Nephron progenitor cell (in vitro differentiated cells): ENCODE results near the gene ARHGEF37.
"Not testable (repeated sequence)": the region's sequence is repeated elsewhere in the genome, so short reads cannot be mapped to it uniquely, and the experiment has no call there.

Experiments
- DNase-seq: peaks from one replicate; pipeline ENCODE4 v3.0.0; 2021
- H3K27ac Mint-ChIP-seq: 2 replicates; pipeline ENCODE4 v1.8.0; 2021; ENCODE audit warnings: mild to moderate bottlenecking, moderate library complexity, mixed read lengths
- H3K27me3 Mint-ChIP-seq: 2 replicates; pipeline ENCODE4 v1.8.0; 2021; ENCODE audit warnings: mild to moderate bottlenecking, low read depth, mixed read lengths; ENCODE audit not compliant: poor library complexity
- H3K36me3 Mint-ChIP-seq: 2 replicates; pipeline ENCODE4 v1.8.0; 2021; ENCODE audit warnings: low read depth, mixed read lengths
- H3K4me1 Mint-ChIP-seq: 2 replicates; pipeline ENCODE4 v1.8.0; 2021; ENCODE audit warnings: mixed read lengths
- H3K4me3 Mint-ChIP-seq: 2 replicates; pipeline ENCODE4 v1.8.0; 2021; ENCODE audit warnings: mild to moderate bottlenecking, moderate library complexity, mixed read lengths
- H3K9me3 Mint-ChIP-seq: 2 replicates; pipeline ENCODE4 v1.8.0; 2021; ENCODE audit warnings: mild to moderate bottlenecking, moderate library complexity, mixed read lengths
- TF ChIP-seq, protein P1 (sequence below): fragments of 200-600 bp; sonication (generic); IDR thresholded peaks from 2 replicates; pipeline ENCODE4 v1.5.0; 2021; ENCODE audit warnings: antibody characterized with exemption

ARHGEF37 gene

DNA sequence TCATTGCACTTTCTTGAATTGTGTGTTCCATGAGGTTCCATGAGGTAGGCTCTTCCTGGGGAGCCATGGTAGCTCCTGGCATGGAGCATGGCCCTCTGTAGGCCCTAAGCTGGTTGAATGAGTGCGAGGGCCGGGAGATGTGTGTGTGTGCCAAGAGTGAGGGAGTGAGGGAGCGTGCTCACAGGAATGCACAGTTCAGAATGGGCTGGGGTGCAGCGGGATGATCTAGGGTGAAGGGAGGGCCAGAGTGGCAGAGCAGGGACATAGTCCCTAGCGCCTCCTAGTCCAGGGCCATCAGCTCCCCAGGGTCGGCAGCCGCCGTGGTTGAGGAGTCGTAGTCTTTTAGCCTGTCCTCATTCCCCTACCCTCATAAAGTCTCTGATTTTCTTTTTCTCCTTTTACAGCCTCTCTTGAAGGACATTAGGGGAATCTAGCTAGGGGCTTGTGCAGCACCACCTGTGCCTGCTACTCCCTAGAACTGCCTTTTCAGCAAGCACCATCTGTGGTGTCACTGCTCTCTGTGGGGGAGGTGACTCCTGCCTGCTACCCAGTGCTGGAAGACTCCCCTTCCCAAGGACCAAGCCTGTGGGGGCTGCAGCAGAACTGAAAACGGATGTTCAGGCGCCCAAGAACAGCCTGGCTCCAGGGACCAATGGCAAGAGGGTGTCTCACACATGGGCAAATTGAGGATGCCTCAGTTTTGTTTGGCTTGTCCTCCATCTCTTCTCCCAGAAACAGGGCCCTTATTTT is 83.5 kb downstream of the ARHGEF37 start:
- TF ChIP-seq, protein P1, sequence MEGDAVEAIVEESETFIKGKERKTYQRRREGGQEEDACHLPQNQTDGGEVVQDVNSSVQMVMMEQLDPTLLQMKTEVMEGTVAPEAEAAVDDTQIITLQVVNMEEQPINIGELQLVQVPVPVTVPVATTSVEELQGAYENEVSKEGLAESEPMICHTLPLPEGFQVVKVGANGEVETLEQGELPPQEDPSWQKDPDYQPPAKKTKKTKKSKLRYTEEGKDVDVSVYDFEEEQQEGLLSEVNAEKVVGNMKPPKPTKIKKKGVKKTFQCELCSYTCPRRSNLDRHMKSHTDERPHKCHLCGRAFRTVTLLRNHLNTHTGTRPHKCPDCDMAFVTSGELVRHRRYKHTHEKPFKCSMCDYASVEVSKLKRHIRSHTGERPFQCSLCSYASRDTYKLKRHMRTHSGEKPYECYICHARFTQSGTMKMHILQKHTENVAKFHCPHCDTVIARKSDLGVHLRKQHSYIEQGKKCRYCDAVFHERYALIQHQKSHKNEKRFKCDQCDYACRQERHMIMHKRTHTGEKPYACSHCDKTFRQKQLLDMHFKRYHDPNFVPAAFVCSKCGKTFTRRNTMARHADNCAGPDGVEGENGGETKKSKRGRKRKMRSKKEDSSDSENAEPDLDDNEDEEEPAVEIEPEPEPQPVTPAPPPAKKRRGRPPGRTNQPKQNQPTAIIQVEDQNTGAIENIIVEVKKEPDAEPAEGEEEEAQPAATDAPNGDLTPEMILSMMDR, result no peak
- H3K9me3 Mint-ChIP-seq, result peaks cover 23% of the 10 kb centered on the region
- no peak overlapping the region for H3K27ac Mint-ChIP-seq
- DNase-seq, result no peak
- H3K4me1 Mint-ChIP-seq, result peaks cover 21% of the 10 kb centered on the region
- H3K27me3 Mint-ChIP-seq, result peaks cover 5% of the 10 kb centered on the region
- no peak overlapping the region for H3K4me3 Mint-ChIP-seq
- peaks cover 5% of the 10 kb centered on the region for H3K36me3 Mint-ChIP-seq

DNA sequence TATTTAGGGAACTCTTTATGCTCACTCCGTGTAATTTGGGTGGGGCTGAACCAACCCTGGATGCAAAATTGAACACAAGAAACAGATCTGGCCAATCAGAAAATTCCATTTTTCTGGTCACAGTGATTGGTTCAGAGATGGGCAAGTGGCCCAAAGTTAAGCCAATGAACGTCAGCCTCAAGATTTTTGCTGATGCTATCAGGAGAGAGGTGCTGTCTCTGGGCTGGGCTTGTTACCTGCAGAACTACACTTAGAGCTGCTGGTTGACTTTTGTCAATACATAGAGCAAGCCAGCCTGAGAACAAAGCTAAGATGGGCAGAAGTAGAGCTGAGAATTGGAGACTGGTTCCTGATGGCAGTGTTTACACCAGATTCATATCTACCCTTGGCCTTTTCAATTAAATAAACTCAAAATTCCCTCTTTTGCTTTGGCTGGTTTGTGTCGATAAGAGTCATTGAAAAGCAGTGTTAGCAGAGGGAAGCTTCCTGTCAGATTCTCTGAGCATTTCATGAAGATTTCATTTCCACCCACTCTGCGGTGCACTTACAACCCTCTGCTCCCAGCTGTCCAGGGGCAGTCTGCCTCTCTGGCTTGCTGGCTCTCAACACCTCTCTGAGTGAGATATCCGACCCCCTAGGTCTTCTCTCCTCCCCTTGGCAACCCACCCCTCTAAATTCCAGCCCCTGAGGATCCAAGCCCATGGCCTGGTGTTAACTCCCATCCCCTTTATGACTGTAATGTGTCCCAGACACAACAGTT is 84.3 kb downstream of the ARHGEF37 start:
- no peak for DNase-seq
- Mint-ChIP-seq H3K36me3 (peaks cover 5% of the 10 kb centered on the region), H3K27me3 (peaks cover 5% of the 10 kb centered on the region), H3K4me3 (no peak overlapping the region), H3K4me1 (peaks cover 21% of the 10 kb centered on the region), H3K9me3 (peaks cover 23% of the 10 kb centered on the region), H3K27ac (no peak overlapping the region)
- TF ChIP-seq, protein P1, result no peak

DNA sequence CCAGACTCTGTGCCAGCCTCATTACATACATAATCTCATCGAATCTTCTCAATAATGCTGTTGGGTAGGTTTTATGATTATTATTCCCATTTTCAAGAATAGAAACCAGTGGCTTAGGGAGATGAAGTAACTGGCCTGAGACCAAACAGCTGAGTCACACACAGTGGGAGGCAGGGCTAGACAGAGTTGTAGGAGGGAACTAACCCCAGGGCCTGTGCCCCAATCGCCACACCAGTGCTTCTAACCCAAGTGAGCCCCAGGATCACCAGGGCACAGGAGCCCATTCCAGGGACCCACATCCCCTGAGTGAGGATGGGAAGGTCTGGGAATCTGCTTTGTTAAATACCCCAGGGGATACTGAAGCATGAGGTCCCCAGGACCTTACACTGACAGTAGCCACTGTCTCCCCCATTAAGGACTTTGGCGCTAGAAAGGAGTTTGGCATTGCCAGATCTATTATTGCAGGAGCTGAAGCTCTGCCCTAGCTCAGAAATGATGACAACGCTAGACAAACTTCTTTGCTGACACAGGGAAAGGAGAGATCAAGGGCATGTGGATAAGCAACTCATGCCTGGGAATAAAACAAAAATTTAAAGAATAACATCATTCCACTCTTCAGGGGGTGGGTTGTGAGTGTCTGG is 85.0 kb downstream of the ARHGEF37 start:
- TF ChIP-seq, protein P1, result no peak
- no peak for DNase-seq
- peaks cover 5% of the 10 kb centered on the region for H3K27me3 Mint-ChIP-seq
- H3K9me3 Mint-ChIP-seq, result peaks cover 26% of the 10 kb centered on the region
- H3K27ac Mint-ChIP-seq, result no peak overlapping the region
- no peak overlapping the region for H3K4me3 Mint-ChIP-seq
- H3K4me1 Mint-ChIP-seq, result peaks cover 21% of the 10 kb centered on the region
- H3K36me3 Mint-ChIP-seq, result peaks cover 5% of the 10 kb centered on the region

DNA sequence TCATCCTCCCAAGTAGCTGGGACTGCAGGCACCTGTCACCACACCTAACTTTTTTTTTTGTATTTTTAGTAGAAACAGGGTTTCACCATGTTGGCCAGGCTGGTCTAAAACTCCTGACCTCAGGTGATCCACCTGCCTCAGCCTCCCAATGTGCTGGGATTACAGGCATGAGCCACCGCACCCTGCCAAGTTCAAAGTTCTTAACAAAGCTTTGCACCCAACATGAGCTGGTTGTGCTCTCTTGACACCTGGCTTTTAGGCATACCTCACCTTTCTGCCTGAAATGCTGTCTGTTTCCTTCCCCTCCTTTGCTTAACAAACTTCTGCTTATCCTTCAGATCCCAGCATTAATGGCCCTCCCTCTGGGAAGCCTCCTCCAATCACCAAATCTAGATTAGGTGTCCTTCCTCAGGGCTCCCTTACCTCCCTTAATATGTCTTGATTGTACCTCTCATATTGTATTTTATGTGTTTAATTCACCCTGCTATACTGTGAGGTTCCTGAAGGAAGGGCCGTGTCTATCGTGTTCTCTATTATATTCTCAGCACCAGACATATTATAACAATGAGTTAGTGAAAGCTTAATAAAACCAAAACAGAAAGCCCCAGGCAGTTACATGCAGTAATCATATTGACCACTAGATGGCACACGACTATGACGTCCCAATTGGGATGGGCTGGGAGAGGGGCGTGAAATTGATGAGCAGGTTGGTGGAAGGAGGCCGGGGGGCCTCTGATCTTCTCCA is 86.0 kb downstream of the ARHGEF37 start:
- peak; percentile 30 for DNase-seq
- Mint-ChIP-seq H3K4me3 (no peak overlapping the region), H3K27ac (no peak overlapping the region), H3K36me3 (peaks cover 13% of the 10 kb centered on the region), H3K9me3 (peaks cover 35% of the 10 kb centered on the region), H3K27me3 (peaks cover 12% of the 10 kb centered on the region), H3K4me1 (peaks cover 21% of the 10 kb centered on the region)
- TF ChIP-seq, protein P1, result peak; percentile 62

DNA sequence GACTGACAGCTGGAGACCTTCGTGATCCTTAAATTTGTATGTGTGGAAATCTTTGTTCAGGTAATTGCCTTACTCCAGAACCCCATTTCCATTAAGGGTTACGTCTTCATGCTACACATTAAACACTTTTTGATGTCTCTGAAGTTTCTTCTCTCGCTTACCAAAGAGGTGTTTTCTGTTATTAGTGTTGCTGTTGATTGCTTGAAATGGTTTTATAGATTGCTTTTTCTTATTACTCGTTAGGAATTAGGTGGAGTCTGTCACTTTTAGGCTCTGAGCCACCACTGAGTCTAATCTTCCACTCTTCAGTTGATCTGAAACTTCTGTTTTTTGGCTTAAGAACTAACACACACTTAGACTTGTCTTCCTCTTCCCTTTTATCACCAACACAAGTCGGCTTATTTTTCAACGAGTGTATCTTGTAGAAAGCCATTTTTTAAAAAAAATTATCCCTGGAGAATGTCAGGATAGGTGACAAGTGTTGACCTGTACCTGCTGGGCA is 86.6 kb downstream of the ARHGEF37 start:
- H3K36me3 Mint-ChIP-seq, result peaks cover 13% of the 10 kb centered on the region
- peaks cover 12% of the 10 kb centered on the region for H3K27me3 Mint-ChIP-seq
- peaks cover 21% of the 10 kb centered on the region for H3K4me1 Mint-ChIP-seq
- H3K9me3 Mint-ChIP-seq, result peaks cover 40% of the 10 kb centered on the region
- TF ChIP-seq, protein P1, result peak; percentile 3
- no peak overlapping the region for H3K4me3 Mint-ChIP-seq
- H3K27ac Mint-ChIP-seq, result no peak overlapping the region
- no peak for DNase-seq

DNA sequence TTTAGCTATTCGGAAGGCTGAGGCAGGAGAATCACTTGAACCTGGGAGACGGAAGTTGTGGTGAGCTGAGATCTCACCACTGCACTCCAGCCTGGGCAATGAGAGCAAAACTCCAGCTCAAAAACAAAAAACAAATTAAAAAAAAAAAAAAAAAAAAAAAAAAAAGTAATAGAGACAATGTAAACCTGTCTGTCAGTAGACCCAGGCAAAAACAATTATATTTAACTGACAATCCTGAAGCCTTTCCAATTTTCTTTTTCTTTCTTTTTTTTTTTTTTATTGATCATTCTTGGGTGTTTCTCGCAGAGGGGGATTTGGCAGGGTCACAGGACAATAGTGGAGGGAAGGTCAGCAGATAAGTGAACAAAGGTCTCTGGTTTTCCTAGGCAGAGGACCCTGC is 88.0 kb downstream of the ARHGEF37 start:
- not testable (repeated sequence) for DNase-seq, H3K27ac Mint-ChIP-seq, H3K4me3 Mint-ChIP-seq
- H3K36me3 Mint-ChIP-seq, result peaks cover 13% of the 10 kb centered on the region
- H3K27me3 Mint-ChIP-seq, result peaks cover 12% of the 10 kb centered on the region
- H3K9me3 Mint-ChIP-seq, result peaks cover 40% of the 10 kb centered on the region
- H3K4me1 Mint-ChIP-seq, result peaks cover 16% of the 10 kb centered on the region
